ENCODE measurements around the gene ADAM17. TPM values are rescaled to one million over a fixed set of nuclear protein-coding genes. Genes with fewer than 3 reads are reported as not detected.
A peak's percentile ranks its signal among the peaks of the same experiment; 100 is the strongest.
"Not testable (repeated sequence)": the region's sequence is repeated elsewhere in the genome, so short reads cannot be mapped to it uniquely, and the experiment has no call there.

Gene ADAM17
- total and polyA plus RNA-seq, 7 experiments from 2014 or later: 9.3 to 45.2 (median 24.6) TPM

DNA sequence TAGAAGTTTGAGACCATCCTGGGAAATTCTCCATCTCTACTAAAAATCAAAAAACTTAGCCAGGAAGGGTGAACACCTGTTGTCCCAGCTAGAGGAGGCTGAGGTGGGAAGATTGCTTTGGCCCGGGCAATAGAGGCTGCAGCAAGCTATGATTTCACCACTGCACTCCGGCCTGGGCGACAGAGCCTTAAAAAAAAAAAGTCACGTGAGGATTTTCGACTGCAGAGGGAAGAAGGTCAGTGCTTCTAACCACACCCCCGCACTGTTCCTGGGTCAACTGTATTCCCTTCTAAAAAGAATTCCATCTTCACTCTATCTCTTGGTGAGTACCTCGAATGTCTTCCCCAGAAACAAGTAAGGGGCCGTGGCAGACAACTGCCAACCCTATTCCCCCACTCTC is 31.3 kb downstream of the ADAM17 start:
- Mint-ChIP-seq H3K4me3 (no peak overlapping the region), H3K4me1 (peaks cover 0 to 5% (median 0%) of the 10 kb centered on the region in 7 donors), H3K27me3 (no peaks in the 10 kb centered on the region), H3K27ac (peak overlapping the region in 1 of 9 donors; percentile 17), H3K36me3 (peaks cover 8 to 72% (median 40%) of the 10 kb centered on the region in 5 donors), H3K9me3 (no peaks in the 10 kb centered on the region)
- intact Hi-C loops (cut with micrococcal nuclease): no loop called here
- ChIA-PET CTCF (no interaction called here), POLR2A (no interaction called here)
- Histone ChIP-seq H3K4me1 (ENCODE audit: control insufficient read depth in 2 of 2, insufficient read depth in 2 of 2, low read length in 2 of 2) (no peaks in the 10 kb centered on the region), H3K36me3 (ENCODE audit: control insufficient read depth in 2 of 3, insufficient read depth in 3 of 3, low read length in 3 of 3) (peaks cover 0 to 48% (median 25%) of the 10 kb centered on the region in 3 experiments), H3K27me3 (ENCODE audit: control insufficient read depth in 2 of 2, insufficient read depth in 2 of 2, low read length in 2 of 2) (no peaks in the 10 kb centered on the region), H3K4me3 (ENCODE audit: low read length) (no peak overlapping the region), H3K9me3 (ENCODE audit: control insufficient read depth in 2 of 3, low read length in 3 of 3) (no peaks in the 10 kb centered on the region), H3K27ac (ENCODE audit: low read depth, low read length) (no peak overlapping the region)
- no peak for ATAC-seq
- DNase-seq: no peak

DNA sequence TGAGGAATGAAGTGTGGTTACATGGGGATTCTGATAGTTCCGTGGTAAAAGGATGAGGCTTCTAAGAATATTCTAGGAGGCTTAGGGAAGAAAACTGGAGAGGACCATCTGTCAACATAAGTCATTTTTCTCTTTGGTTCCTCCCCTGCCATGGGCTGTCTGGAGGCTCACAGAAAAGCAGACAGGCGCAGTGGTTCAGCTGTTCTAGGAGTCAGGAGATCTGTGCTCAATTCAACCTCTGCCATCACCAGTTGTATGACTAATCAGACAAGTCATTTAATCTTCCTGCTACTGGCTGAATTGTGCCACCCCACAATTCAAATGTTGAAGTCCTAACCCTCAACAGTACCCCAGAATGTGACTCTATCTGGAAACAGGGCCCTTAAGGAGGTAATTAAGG is 36.4 kb downstream of the ADAM17 start:
- H3K27ac ChIP-seq (ENCODE audit: low read depth, low read length): no peak overlapping the region
- CTCF ChIA-PET: no interaction called here
- peaks cover 0 to 2% (median 0%) of the 10 kb centered on the region in 11 donors for H3K9me3 Mint-ChIP-seq
- H3K36me3 Mint-ChIP-seq: peaks cover 15 to 64% (median 42%) of the 10 kb centered on the region in 5 donors
- no peaks in the 10 kb centered on the region for H3K27me3 Mint-ChIP-seq
- POLR2A ChIA-PET: interaction anchor here (0.6 kb wide), 1 partner anchor 17 kb away, joined by 4 read pairs; no protein-coding TSS in a partner anchor
- H3K27ac Mint-ChIP-seq: no peak overlapping the region
- no peak overlapping the region for H3K4me3 Mint-ChIP-seq
- ATAC-seq (no peak), DNase-seq (no peak)
- no peaks in the 10 kb centered on the region for H3K27me3 ChIP-seq (ENCODE audit: control insufficient read depth in 2 of 2, insufficient read depth in 2 of 2, low read length in 2 of 2)
- intact Hi-C loops (cut with micrococcal nuclease): no loop called here
- no peak overlapping the region for H3K4me3 ChIP-seq (ENCODE audit: low read length)
- peaks cover 0 to 57% (median 11%) of the 10 kb centered on the region in 3 experiments for H3K36me3 ChIP-seq (ENCODE audit: control insufficient read depth in 2 of 3, insufficient read depth in 3 of 3, low read length in 3 of 3)
- H3K4me1 Mint-ChIP-seq: peaks cover 0 to 5% (median 0%) of the 10 kb centered on the region in 7 donors
- H3K4me1 ChIP-seq (ENCODE audit: control insufficient read depth in 2 of 2, insufficient read depth in 2 of 2, low read length in 2 of 2): no peaks in the 10 kb centered on the region
- no peaks in the 10 kb centered on the region for H3K9me3 ChIP-seq (ENCODE audit: control insufficient read depth in 2 of 3, low read length in 3 of 3)

DNA sequence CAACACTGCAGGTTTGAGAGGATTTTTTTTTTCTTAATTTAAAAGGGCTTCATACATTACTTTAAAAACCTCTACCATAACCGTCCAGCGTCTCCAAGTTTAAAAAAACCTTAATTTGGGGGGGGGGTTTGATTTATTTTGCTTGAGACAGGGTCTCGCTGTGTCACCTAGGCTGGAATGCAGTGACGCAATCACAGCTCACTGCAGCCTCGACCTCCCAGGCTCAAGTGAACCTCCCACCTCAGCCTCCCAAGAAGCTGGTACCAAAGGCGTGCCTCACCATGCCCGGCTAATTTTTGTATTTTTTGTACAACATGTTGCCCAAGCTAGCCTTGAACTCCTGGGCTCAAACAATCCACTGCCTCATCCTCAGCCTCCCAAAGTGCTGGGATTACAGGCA is 36.9 kb downstream of the ADAM17 start:
- ChIA-PET POLR2A (no interaction called here), CTCF (no interaction called here)
- no peak overlapping the region for H3K4me3 Mint-ChIP-seq
- H3K9me3 Mint-ChIP-seq: peaks cover 0 to 2% (median 0%) of the 10 kb centered on the region in 11 donors
- DNase-seq: no peak
- ATAC-seq: no peak
- no peak overlapping the region for H3K27ac ChIP-seq (ENCODE audit: low read depth, low read length)
- no peaks in the 10 kb centered on the region for H3K4me1 ChIP-seq (ENCODE audit: control insufficient read depth in 2 of 2, insufficient read depth in 2 of 2, low read length in 2 of 2)
- peaks cover 15 to 60% (median 42%) of the 10 kb centered on the region in 5 donors for H3K36me3 Mint-ChIP-seq
- no peak overlapping the region for H3K4me3 ChIP-seq (ENCODE audit: low read length)
- no peaks in the 10 kb centered on the region for H3K27me3 ChIP-seq (ENCODE audit: control insufficient read depth in 2 of 2, insufficient read depth in 2 of 2, low read length in 2 of 2)
- no peak overlapping the region for H3K27ac Mint-ChIP-seq
- H3K4me1 Mint-ChIP-seq: peaks cover 0 to 5% (median 0%) of the 10 kb centered on the region in 7 donors
- no peaks in the 10 kb centered on the region for H3K27me3 Mint-ChIP-seq
- H3K36me3 ChIP-seq (ENCODE audit: control insufficient read depth in 2 of 3, insufficient read depth in 3 of 3, low read length in 3 of 3): peaks cover 0 to 53% (median 11%) of the 10 kb centered on the region in 3 experiments
- no peaks in the 10 kb centered on the region for H3K9me3 ChIP-seq (ENCODE audit: control insufficient read depth in 2 of 3, low read length in 3 of 3)
- intact Hi-C loops (cut with micrococcal nuclease): no loop called here

DNA sequence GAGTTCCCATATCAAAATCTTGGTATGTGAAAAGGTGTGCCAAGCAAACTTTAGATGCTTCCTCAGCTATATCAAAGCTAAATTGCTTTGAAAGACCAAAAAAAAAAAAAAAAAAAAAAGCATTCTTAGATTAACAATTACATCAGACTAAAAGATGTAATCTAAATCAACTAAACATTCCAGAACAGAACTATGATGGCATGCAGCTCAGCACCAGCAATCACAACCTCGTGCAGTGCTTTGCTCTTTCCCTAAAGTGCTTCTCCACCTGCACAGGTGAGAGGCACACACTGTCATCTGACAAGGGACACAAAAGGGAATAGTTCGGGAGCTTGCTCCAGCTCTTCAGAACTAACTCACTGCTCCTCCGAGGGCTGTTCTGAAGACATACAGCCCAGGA is 37.5 kb downstream of the ADAM17 start:
- Mint-ChIP-seq H3K27ac (no peak overlapping the region), H3K9me3 (peaks cover 0 to 2% (median 0%) of the 10 kb centered on the region in 11 donors), H3K4me1 (peaks cover 0 to 4% (median 0%) of the 10 kb centered on the region in 7 donors), H3K27me3 (no peaks in the 10 kb centered on the region), H3K4me3 (no peak overlapping the region), H3K36me3 (peaks cover 15 to 59% (median 46%) of the 10 kb centered on the region in 5 donors)
- CTCF ChIA-PET: no interaction called here
- Histone ChIP-seq H3K27ac (ENCODE audit: low read depth, low read length) (no peak overlapping the region), H3K36me3 (ENCODE audit: control insufficient read depth in 2 of 3, insufficient read depth in 3 of 3, low read length in 3 of 3) (peaks cover 0 to 58% (median 11%) of the 10 kb centered on the region in 3 experiments), H3K9me3 (ENCODE audit: control insufficient read depth in 2 of 3, low read length in 3 of 3) (no peaks in the 10 kb centered on the region), H3K27me3 (ENCODE audit: control insufficient read depth in 2 of 2, insufficient read depth in 2 of 2, low read length in 2 of 2) (no peaks in the 10 kb centered on the region), H3K4me3 (ENCODE audit: low read length) (no peak overlapping the region), H3K4me1 (ENCODE audit: control insufficient read depth in 2 of 2, insufficient read depth in 2 of 2, low read length in 2 of 2) (no peaks in the 10 kb centered on the region)
- intact Hi-C loops (cut with micrococcal nuclease): no loop called here
- POLR2A ChIA-PET: no interaction called here
- DNase-seq (no peak), ATAC-seq (no peak)

DNA sequence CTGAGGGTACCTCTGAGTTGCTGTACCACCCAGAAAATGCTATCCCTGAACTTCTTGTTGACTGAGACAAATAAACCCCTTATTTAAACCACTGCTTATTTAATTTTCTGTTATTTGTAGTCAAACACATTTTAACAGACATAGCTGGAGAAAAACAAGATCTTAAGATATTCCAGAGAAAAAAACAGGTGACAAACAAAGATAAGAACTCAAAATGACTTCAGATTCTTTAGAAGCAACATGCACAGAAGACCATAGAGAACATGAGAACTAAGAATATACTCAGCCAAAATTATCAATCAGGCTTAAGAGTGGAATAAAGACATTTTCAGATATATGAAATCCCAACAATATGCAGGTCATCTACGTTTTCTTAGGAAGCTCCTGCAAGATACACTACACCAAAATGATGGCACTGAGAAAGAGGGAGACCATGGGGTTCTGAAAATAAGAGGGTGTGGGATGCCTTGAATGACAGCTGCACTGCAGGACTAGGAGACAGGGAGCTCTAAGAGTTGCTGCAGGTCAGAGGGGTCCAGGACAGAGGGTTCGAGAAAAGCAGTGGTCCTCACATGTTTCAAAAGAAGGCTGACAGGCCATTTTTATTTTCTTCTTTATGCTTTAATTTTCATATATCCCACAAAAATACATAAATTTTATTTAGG is 38.4 kb downstream of the ADAM17 start:
- peak overlapping the region in 5 of 9 donors; percentile 10 to 52 (median 28) for H3K27ac Mint-ChIP-seq
- intact Hi-C loops (cut with micrococcal nuclease): no loop called here
- ATAC-seq (no peak), DNase-seq (no peak)
- POLR2A ChIA-PET: no interaction called here
- H3K4me3 ChIP-seq (ENCODE audit: low read length): no peak overlapping the region
- no peaks in the 10 kb centered on the region for H3K9me3 ChIP-seq (ENCODE audit: control insufficient read depth in 2 of 3, low read length in 3 of 3)
- H3K4me3 Mint-ChIP-seq: no peak overlapping the region
- CTCF ChIA-PET: no interaction called here
- H3K36me3 ChIP-seq (ENCODE audit: control insufficient read depth in 2 of 3, insufficient read depth in 3 of 3, low read length in 3 of 3): peaks cover 0 to 60% (median 11%) of the 10 kb centered on the region in 3 experiments
- no peaks in the 10 kb centered on the region for H3K27me3 Mint-ChIP-seq
- peaks cover 0 to 2% (median 0%) of the 10 kb centered on the region in 11 donors for H3K9me3 Mint-ChIP-seq
- no peak overlapping the region for H3K27ac ChIP-seq (ENCODE audit: low read depth, low read length)
- no peaks in the 10 kb centered on the region for H3K27me3 ChIP-seq (ENCODE audit: control insufficient read depth in 2 of 2, insufficient read depth in 2 of 2, low read length in 2 of 2)
- H3K4me1 ChIP-seq (ENCODE audit: control insufficient read depth in 2 of 2, insufficient read depth in 2 of 2, low read length in 2 of 2): no peaks in the 10 kb centered on the region
- H3K36me3 Mint-ChIP-seq: peaks cover 15 to 55% (median 47%) of the 10 kb centered on the region in 5 donors
- peaks cover 0 to 4% (median 0%) of the 10 kb centered on the region in 7 donors for H3K4me1 Mint-ChIP-seq

DNA sequence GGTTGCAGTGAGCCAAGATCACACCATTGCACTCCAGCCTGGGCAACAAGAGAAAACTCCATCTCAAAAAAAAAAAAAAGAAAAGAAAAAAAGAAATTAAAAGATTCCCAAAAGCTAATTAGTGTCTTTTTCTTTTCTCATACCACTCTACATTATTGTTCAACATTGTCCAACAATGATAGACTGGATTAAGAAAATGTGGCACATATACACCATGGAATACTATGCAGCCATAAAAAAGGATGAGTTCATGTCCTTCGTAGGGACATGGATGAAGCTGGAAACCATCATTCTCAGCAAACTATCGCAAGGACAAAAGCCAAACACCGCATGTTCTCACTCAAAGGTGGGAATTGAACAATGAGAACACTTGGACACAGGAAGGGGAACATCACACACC is 41.7 kb downstream of the ADAM17 start:
- POLR2A ChIA-PET; DNase-seq; H3K4me1 ChIP-seq (ENCODE audit: control insufficient read depth in 2 of 2, insufficient read depth in 2 of 2, low read length in 2 of 2); H3K27ac ChIP-seq (ENCODE audit: low read depth, low read length); H3K9me3 Mint-ChIP-seq; H3K4me3 ChIP-seq (ENCODE audit: low read length); H3K27me3 Mint-ChIP-seq; H3K4me3 Mint-ChIP-seq; H3K27me3 ChIP-seq (ENCODE audit: control insufficient read depth in 2 of 2, insufficient read depth in 2 of 2, low read length in 2 of 2); H3K27ac Mint-ChIP-seq; CTCF ChIA-PET; ATAC-seq; H3K9me3 ChIP-seq (ENCODE audit: control insufficient read depth in 2 of 3, low read length in 3 of 3); H3K4me1 Mint-ChIP-seq; intact Hi-C loops (cut with micrococcal nuclease): not testable (repeated sequence)
- H3K36me3 Mint-ChIP-seq: peaks cover 21 to 44% (median 32%) of the 10 kb centered on the region in 5 donors
- peaks cover 0 to 43% (median 0%) of the 10 kb centered on the region in 3 experiments for H3K36me3 ChIP-seq (ENCODE audit: control insufficient read depth in 2 of 3, insufficient read depth in 3 of 3, low read length in 3 of 3)

DNA sequence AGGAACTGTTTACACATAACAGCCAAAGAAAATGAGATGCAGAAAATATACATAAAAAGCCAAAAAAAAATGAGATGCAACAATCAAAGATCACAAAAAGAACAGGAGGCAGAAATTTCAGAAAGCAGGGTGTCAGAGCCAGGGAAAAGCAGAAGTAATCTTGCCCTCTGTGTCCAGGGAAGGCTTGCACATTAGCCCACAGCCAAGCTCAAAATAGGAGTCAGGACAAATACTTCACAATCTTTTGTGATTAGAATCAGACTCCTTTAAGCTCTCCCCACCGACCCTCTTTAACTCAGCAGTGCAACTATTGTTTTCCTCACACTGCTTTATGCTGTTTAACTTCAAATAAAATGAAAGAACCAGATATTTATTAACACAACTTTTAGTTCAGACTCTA is 46.7 kb downstream of the ADAM17 start:
- ChIA-PET CTCF (no interaction called here), POLR2A (interaction anchor here (1.7 kb wide), 1 partner anchor 47 kb away, joined by 6 read pairs; the partner anchor contains the start of gene ADAM17)

More for the DNA sequence above, 46.7 kb downstream of the ADAM17 start:
- Histone ChIP-seq H3K9me3 (ENCODE audit: control insufficient read depth in 2 of 3, low read length in 3 of 3) (no peaks in the 10 kb centered on the region), H3K27ac (ENCODE audit: low read depth, low read length) (no peak overlapping the region), H3K27me3 (ENCODE audit: control insufficient read depth in 2 of 2, insufficient read depth in 2 of 2, low read length in 2 of 2) (no peaks in the 10 kb centered on the region), H3K4me3 (ENCODE audit: low read length) (no peak overlapping the region), H3K4me1 (ENCODE audit: control insufficient read depth in 2 of 2, insufficient read depth in 2 of 2, low read length in 2 of 2) (no peaks in the 10 kb centered on the region), H3K36me3 (ENCODE audit: control insufficient read depth in 2 of 3, insufficient read depth in 3 of 3, low read length in 3 of 3) (peaks cover 0 to 45% (median 0%) of the 10 kb centered on the region in 3 experiments)
- ATAC-seq (no peak), DNase-seq (no peak)
- H3K9me3 Mint-ChIP-seq: no peaks in the 10 kb centered on the region
- peak overlapping the region in 3 of 9 donors; percentile 8 to 58 (median 17) for H3K27ac Mint-ChIP-seq
- no peaks in the 10 kb centered on the region for H3K27me3 Mint-ChIP-seq
- peaks cover 0 to 9% (median 4%) of the 10 kb centered on the region in 7 donors for H3K4me1 Mint-ChIP-seq
- peaks cover 9 to 50% (median 38%) of the 10 kb centered on the region in 5 donors for H3K36me3 Mint-ChIP-seq
- intact Hi-C loops (cut with micrococcal nuclease): no loop called here
- H3K4me3 Mint-ChIP-seq: no peak overlapping the region
